Kidney epithelial cell (primary cell): ENCODE results near the gene MBOAT1. TPM values are rescaled to one million over a fixed set of nuclear protein-coding genes. Genes with fewer than 3 reads are reported as not detected.

Experiments used
- DNase-seq: peaks from one replicate; pipeline ENCODE4 v3.0.0-alpha.2; 2010; ENCODE audit warnings: low read depth
- H3K27me3 ChIP-seq: 2 replicates; pipeline ENCODE4 v1.6.0; 2011; ENCODE audit warnings: low read length; ENCODE audit not compliant: control insufficient read depth, insufficient read depth
- H3K36me3 ChIP-seq: 2 replicates; pipeline ENCODE4 v1.5.1; 2011; ENCODE audit warnings: low read length; ENCODE audit not compliant: control insufficient read depth, insufficient read depth
- H3K4me3 ChIP-seq: 2 replicates; pipeline ENCODE4 v1.5.1; 2011; ENCODE audit warnings: low read depth, mild to moderate bottlenecking, control low read depth, low read length
- total RNA-seq: library from RNA; depleted of rRNA; stranded (reverse); fragments of >200 nt; gene quantifications from 2 replicates; pipeline ENCODE4 v1.2.3, GENCODE V29; 2015
- TF ChIP-seq, protein P1 (sequence below): IDR thresholded peaks from 2 replicates; pipeline ENCODE4 v1.5.1; 2011; ENCODE audit warnings: mild to moderate bottlenecking, moderate library complexity, low read length, control low read depth, inconsistent platforms; ENCODE audit not compliant: insufficient read depth, poor library complexity, severe bottlenecking

Gene MBOAT1
- total RNA-seq, 1 donor from 2014 or later, result 12.0 TPM

DNA sequence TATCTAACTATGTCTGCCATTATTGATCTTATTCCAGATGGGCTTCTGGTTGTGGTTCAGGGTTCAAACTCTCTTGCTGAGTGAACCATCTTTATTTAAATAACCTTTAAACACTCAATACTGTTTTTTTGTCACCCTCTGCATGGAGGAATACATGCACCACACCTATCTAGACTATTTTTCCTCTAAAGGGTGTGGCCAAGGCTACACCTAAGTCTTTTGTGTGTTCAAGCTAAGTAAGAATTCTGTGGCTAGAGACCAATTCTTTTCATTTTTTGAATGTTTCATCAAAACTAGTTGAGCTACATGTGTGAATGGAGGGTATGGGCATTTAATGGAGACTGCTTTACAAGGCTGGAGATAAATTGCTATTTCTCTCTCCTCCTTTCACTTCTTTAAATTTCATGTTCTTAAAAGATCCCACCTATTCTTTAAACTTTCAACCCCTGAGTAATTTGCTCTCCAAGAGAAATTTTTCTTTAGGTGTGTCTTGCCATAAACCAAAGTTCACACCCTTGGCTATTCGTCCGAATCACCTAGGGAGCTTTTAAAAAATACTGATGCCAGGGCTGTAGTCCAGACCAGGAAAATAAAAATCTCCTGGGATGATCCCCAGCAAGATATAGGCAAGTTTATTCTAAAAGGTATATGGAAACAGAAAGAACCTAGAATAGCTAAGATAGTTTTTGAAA, 24.8 kb upstream of the MBOAT1 start:
- DNase-seq, result no peak

DNA sequence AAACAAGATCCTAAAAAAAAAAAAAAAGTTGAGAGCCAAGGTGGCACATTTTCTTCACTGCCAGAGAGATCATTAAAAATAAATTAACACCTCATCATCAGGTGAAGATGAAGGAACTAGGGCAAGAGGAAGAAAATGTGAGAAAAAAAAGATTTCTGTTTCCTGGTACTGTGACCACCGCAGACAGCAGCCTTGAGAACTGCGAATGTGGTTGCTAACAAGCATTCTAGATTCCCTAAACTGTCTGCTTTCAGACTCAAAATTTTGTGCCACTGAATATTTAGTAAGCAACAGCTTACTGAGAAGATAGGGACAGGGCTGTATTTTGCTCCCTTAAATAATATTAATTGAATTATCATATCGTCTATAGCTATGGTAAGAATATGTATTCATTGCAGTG, 24.1 kb upstream of the MBOAT1 start:
- no peaks in the 10 kb centered on the region for H3K36me3 ChIP-seq
- TF ChIP-seq, protein P1, sequence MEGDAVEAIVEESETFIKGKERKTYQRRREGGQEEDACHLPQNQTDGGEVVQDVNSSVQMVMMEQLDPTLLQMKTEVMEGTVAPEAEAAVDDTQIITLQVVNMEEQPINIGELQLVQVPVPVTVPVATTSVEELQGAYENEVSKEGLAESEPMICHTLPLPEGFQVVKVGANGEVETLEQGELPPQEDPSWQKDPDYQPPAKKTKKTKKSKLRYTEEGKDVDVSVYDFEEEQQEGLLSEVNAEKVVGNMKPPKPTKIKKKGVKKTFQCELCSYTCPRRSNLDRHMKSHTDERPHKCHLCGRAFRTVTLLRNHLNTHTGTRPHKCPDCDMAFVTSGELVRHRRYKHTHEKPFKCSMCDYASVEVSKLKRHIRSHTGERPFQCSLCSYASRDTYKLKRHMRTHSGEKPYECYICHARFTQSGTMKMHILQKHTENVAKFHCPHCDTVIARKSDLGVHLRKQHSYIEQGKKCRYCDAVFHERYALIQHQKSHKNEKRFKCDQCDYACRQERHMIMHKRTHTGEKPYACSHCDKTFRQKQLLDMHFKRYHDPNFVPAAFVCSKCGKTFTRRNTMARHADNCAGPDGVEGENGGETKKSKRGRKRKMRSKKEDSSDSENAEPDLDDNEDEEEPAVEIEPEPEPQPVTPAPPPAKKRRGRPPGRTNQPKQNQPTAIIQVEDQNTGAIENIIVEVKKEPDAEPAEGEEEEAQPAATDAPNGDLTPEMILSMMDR, result no peak
- no peak for DNase-seq

More for the DNA sequence above, 24.8 kb upstream of the MBOAT1 start:
- no peak overlapping the region for H3K4me3 ChIP-seq
- no peaks in the 10 kb centered on the region for H3K36me3 ChIP-seq
- H3K27me3 ChIP-seq, result no peaks in the 10 kb centered on the region
- TF ChIP-seq, protein P1, result no peak

DNA sequence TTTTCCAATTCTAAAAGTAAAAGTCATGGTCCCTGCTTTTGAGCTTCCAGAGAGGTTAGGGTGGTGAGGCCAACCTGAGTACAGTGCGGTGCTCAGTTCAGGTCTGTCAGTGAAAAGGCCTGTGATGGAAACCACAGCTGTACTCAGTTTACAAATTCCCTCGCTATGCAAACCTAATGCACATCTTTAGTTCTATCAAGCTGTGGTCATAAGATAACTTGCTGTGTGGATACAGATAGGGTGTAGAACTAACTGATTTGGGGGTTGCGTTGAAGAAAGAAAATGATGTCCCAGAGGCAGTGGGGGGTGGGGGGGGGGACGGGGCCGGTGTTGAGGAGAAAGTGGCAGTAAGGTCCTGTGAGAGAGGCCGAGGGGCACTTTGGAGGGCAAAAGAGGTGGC, 22.8 kb upstream of the MBOAT1 start:
- Histone ChIP-seq H3K36me3 (no peaks in the 10 kb centered on the region), H3K4me3 (no peak overlapping the region), H3K27me3 (no peaks in the 10 kb centered on the region)
- TF ChIP-seq, protein P1, result no peak
- DNase-seq, result no peak

More for the DNA sequence above, 24.1 kb upstream of the MBOAT1 start:
- no peaks in the 10 kb centered on the region for H3K27me3 ChIP-seq
- no peak overlapping the region for H3K4me3 ChIP-seq

DNA sequence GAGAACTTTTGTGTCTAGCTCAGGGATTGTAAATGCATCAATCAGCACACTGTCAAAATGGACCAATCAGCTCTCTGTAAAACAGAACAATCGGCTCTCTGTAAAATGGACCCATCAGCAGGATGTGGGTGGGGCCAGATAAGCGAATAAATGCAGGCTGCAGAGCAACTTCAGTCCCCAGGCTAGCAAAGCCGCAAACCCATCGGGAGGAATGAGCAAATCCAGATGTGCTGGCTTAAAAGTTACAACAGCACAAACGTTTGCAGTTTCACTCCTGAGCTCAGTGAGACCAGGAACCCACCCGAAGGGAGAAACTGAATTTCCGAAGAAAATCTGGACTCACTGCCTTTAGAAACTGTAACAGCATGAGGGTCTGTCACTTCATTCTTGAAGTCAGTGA, 21.9 kb upstream of the MBOAT1 start:
- no peak overlapping the region for H3K4me3 ChIP-seq
- DNase-seq, result no peak
- no peaks in the 10 kb centered on the region for H3K36me3 ChIP-seq
- no peaks in the 10 kb centered on the region for H3K27me3 ChIP-seq
- TF ChIP-seq, protein P1, result no peak

DNA sequence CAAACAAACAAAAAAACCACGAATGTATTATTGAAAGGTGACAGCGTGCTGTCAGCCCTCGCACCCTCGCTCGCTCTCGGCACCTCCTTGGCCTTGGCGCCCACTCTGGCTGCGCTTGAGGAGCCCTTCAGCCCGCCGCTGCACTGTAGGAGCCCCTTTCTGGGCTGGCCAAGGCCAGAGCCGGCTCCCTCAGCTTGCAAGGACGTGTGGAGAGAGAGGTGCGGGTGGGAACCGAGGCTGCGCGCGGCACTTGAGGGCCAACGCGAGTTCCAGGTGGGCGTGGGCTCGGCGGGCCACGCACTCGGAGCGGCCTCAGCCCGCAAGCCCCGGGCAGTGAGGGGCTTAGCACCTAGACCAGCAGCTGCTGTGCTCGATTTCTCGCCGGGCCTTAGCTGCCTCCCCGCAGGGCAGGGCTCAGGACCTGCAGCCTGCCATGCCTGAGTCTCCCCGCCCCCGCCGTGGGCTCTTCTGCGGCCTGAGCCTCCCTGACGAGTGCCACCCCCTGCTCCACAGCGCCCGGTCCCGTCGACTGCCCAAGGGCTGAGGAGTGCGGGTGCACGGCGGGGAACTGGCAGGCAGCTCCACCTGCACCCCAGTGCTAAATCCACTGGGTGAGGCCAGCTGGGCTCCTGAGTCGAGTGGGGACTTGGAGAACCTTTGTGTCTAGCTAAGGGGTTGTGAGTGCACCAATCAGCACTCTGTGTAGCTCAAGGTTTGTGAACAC, 20.9 kb upstream of the MBOAT1 start:
- no peak for DNase-seq
- Histone ChIP-seq H3K36me3 (no peaks in the 10 kb centered on the region), H3K4me3 (no peak overlapping the region), H3K27me3 (no peaks in the 10 kb centered on the region)
- TF ChIP-seq, protein P1, result no peak
